SK-N-SH (cell line): ENCODE results near the gene ZSCAN2. TPM values are rescaled to one million over a fixed set of nuclear protein-coding genes. Genes with fewer than 3 reads are reported as not detected.

Experiments used
- CTCF ChIA-PET: fragments of 300-600, 350-600 bp; formaldehyde crosslinking; extraction: SDS; loops from one replicate; lab custom pipeline; 2021; lab: Yijun Ruan, JAX
- POLR2A ChIA-PET: fragments of 350-600 bp; sonication (Branson Sonifier 250); formaldehyde crosslinking; extraction: SDS; loops from one replicate; lab custom pipeline; 2020; ENCODE audit warnings: antibody characterized with exemption, inconsistent platforms; lab: Yijun Ruan, JAX
- DNase-seq: peaks from one replicate; pipeline ENCODE4 v3.0.0; 2012
- H2AFZ ChIP-seq: fragments of 200-600 bp; sonication (generic); 2 replicates; pipeline ENCODE4 v1.8.1; 2016; ENCODE audit warnings: antibody characterized with exemption, mild to moderate bottlenecking, low read depth
- H3F3A ChIP-seq: fragments of 200-600 bp; sonication (generic); replicated peaks from 2 replicates; pipeline ENCODE3; 2016; ENCODE audit warnings: antibody characterized with exemption, mild to moderate bottlenecking; ENCODE audit not compliant: insufficient read depth
- H3K27ac ChIP-seq, 2 experiments: fragments of 200-500 bp in 1 of 2; fragments of 200-600 bp in 1 of 2; sonication (Bioruptor generic) in 1 of 2; sonication (generic), shearing (Covaris generic) in 1 of 2; 2 replicates each; pipeline versions ENCODE4 v1.5.1 to v1.6.1; 2014 to 2016; ENCODE audit warnings: low read depth in 2 of 2, inconsistent platforms in 1 of 2, low read length in 1 of 2, mild to moderate bottlenecking in 1 of 2, mixed read lengths in 1 of 2
- H3K27me3 ChIP-seq: fragments of 200-600 bp; sonication (generic), shearing (Covaris generic); 2 replicates; pipeline ENCODE4 v1.6.1; 2016; ENCODE audit warnings: mixed run types; ENCODE audit not compliant: insufficient read depth
- H3K36me3 ChIP-seq, 2 experiments: fragments of 200-500 bp in 1 of 2; fragments of 200-600 bp in 1 of 2; sonication (Bioruptor generic) in 1 of 2; sonication (generic) in 1 of 2; replicated peaks in 1 of 2; 2 replicates each; pipeline versions ENCODE3 to v1.5.1; 2014 to 2016; ENCODE audit warnings: low read length in 1 of 2, mild to moderate bottlenecking in 1 of 2; ENCODE audit not compliant: insufficient read depth in 2 of 2, control insufficient read depth in 1 of 2
- H3K4me1 ChIP-seq, 2 experiments: fragments of 200-500 bp in 1 of 2; fragments of 200-600 bp in 1 of 2; sonication (Bioruptor generic) in 1 of 2; sonication (generic), shearing (Covaris generic) in 1 of 2; 2 replicates each; pipeline versions ENCODE4 v1.5.1 to v1.6.1; 2014 to 2016; ENCODE audit warnings: low read depth in 1 of 2, low read length in 1 of 2, mixed run types in 1 of 2; ENCODE audit not compliant: insufficient read depth in 2 of 2, control insufficient read depth in 1 of 2
- H3K4me2 ChIP-seq: fragments of 200-600 bp; sonication (generic), shearing (Covaris generic); 2 replicates; pipeline ENCODE4 v1.6.1; 2017; ENCODE audit warnings: mixed run types
- H3K4me3 ChIP-seq, 2 experiments: fragments of 200-500 bp in 1 of 2; fragments of 200-600 bp in 1 of 2; sonication (Bioruptor generic) in 1 of 2; sonication (generic), shearing (Covaris generic) in 1 of 2; 2 replicates each; pipeline versions ENCODE4 v1.5.1 to v1.8.1; 2014 to 2016; ENCODE audit warnings: low read depth in 2 of 2, inconsistent platforms in 1 of 2, low read length in 1 of 2, mild to moderate bottlenecking in 1 of 2, mixed read lengths in 1 of 2, moderate library complexity in 1 of 2
- H3K79me2 ChIP-seq: fragments of 200-600 bp; sonication (generic); 2 replicates; pipeline ENCODE4 v1.8.1; 2017; ENCODE audit warnings: mild to moderate bottlenecking; ENCODE audit not compliant: insufficient read depth
- H3K9ac ChIP-seq: fragments of 200-600 bp; sonication (generic); 2 replicates; pipeline ENCODE4 v1.6.1; 2017; ENCODE audit warnings: mixed run types
- H3K9me2 ChIP-seq: fragments of 200-600 bp; sonication (generic); 2 replicates; pipeline ENCODE4 v1.6.1; 2017; ENCODE audit warnings: mixed run types
- H3K9me3 ChIP-seq: fragments of 200-600 bp; sonication (generic); 2 replicates; pipeline ENCODE4 v1.6.1; 2017; ENCODE audit warnings: mixed run types, mild to moderate bottlenecking, moderate library complexity
- H4K20me1 ChIP-seq: fragments of 200-600 bp; sonication (generic); 2 replicates; pipeline ENCODE4 v1.6.1; 2017; ENCODE audit warnings: mild to moderate bottlenecking, mixed run types; ENCODE audit not compliant: insufficient read depth
- FOXJ3 ChIP-seq: sonication (generic); formaldehyde crosslinking; IDR thresholded peaks from 2 replicates; pipeline ENCODE4 v1.5.1; 2020; ENCODE audit warnings: mild to moderate bottlenecking, missing genetic modification reagents
- GATA2 ChIP-seq: sonication (generic); formaldehyde crosslinking; IDR thresholded peaks from 2 replicates; pipeline ENCODE4 v1.5.0; 2020; ENCODE audit warnings: mild to moderate bottlenecking, missing genetic modification reagents
- IRF3 ChIP-seq: fragments of 150-350 bp; IDR thresholded peaks from 2 replicates; pipeline ENCODE4 v1.6.1; 2016; ENCODE audit warnings: mild to moderate bottlenecking, low read depth, low read length
- MAX ChIP-seq: IDR thresholded peaks from 2 replicates; pipeline ENCODE4 v1.4.0; 2012; ENCODE audit warnings: low read depth
- MEF2A ChIP-seq: IDR thresholded peaks from 2 replicates; pipeline ENCODE4 v1.4.0; 2012; ENCODE audit warnings: low read depth, borderline replicate concordance
- NRF1 ChIP-seq: IDR thresholded peaks from 2 replicates; pipeline ENCODE4 v1.6.1; 2012; ENCODE audit warnings: low read depth, mild to moderate bottlenecking, low read length
- PBX3 ChIP-seq: IDR thresholded peaks from 2 replicates; pipeline ENCODE4; 2012
- RAD21 ChIP-seq: IDR thresholded peaks from 2 replicates; pipeline ENCODE4 v1.6.1; 2012; ENCODE audit warnings: mild to moderate bottlenecking, low read length
- SIN3A ChIP-seq: IDR thresholded peaks from 2 replicates; pipeline ENCODE4 v1.6.1; 2012; ENCODE audit warnings: low read depth, mild to moderate bottlenecking, low read length, moderate library complexity, borderline replicate concordance
- TAF1 ChIP-seq: IDR thresholded peaks from 2 replicates; pipeline ENCODE4 v1.6.1; 2012; ENCODE audit warnings: low read depth, mild to moderate bottlenecking, low read length, moderate library complexity, borderline replicate concordance
- YY1 ChIP-seq: IDR thresholded peaks from 2 replicates; pipeline ENCODE4 v1.4.0; 2012; ENCODE audit warnings: low read depth, mild to moderate bottlenecking
- WGBS: methylation state at CpG from one replicate; pipeline ENCODE4 v1.1.6; 2017; ENCODE audit warnings: low lambda C conversion rate; 5-methylcytosine and 5-hydroxymethylcytosine counted together
- polyA plus RNA-seq, 3 experiments: library from polyadenylated mRNA; depleted of rRNA; stranded (reverse); fragments of >200 nt; gene quantifications; 2 replicates each; pipeline ENCODE4 v1.2.3, GENCODE V29; 2012
- TF ChIP-seq, protein P1 (sequence below): fragments of 200-600 bp; sonication (generic); IDR thresholded peaks from 2 replicates; pipeline ENCODE4 v1.6.1; 2017; ENCODE audit warnings: antibody characterized with exemption, mild to moderate bottlenecking, moderate library complexity
- TF ChIP-seq, protein P2 (sequence below): IDR thresholded peaks from 2 replicates; pipeline ENCODE4 v1.6.1; 2012; ENCODE audit warnings: mild to moderate bottlenecking, low read depth, low read length, moderate library complexity

ZSCAN2 gene
- polyA plus RNA-seq, 1 of the 3 experiments (the other 2 are of a cell fraction): 22.0 TPM

- TF ChIP-seq PBX3: no peak
Measured at GRCh38 chr15:84588053-84588874, 12.5 kb upstream of the ZSCAN2 start (continued).

GRCh38 chr15:84590406-84590805 is 10.4 kb upstream of the ZSCAN2 start:
- no peak overlapping the region for H3K9ac ChIP-seq
- no peak overlapping the region for H3K4me3 ChIP-seq
- H3K9me2 ChIP-seq: no peaks in the 10 kb centered on the region
- DNase-seq: no peak
- no peaks in the 10 kb centered on the region for H3K27me3 ChIP-seq
- H3K27ac ChIP-seq: no peak overlapping the region
- TF ChIP-seq TAF1 (no peak), GATA2 (CRISPR knock-in tag) (no peak), NRF1 (no peak), YY1 (no peak)
- TF ChIP-seq, protein P1, sequence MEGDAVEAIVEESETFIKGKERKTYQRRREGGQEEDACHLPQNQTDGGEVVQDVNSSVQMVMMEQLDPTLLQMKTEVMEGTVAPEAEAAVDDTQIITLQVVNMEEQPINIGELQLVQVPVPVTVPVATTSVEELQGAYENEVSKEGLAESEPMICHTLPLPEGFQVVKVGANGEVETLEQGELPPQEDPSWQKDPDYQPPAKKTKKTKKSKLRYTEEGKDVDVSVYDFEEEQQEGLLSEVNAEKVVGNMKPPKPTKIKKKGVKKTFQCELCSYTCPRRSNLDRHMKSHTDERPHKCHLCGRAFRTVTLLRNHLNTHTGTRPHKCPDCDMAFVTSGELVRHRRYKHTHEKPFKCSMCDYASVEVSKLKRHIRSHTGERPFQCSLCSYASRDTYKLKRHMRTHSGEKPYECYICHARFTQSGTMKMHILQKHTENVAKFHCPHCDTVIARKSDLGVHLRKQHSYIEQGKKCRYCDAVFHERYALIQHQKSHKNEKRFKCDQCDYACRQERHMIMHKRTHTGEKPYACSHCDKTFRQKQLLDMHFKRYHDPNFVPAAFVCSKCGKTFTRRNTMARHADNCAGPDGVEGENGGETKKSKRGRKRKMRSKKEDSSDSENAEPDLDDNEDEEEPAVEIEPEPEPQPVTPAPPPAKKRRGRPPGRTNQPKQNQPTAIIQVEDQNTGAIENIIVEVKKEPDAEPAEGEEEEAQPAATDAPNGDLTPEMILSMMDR: no peak
- TF ChIP-seq, all 33 proteins: peak for 0
- 63% methylated on average over 2 of the region's 2 CpGs for WGBS
- ChIA-PET POLR2A (no interaction called here), CTCF (interaction anchor here (2.1 to 4.8 kb wide), 2 partner anchors 9 to 454 kb away, joined by 5 to 51 read pairs; partner anchors contain the start of gene ZSCAN2)
- Histone ChIP-seq H3K79me2 (no peaks in the 10 kb centered on the region), H3K4me1 (peaks cover 0 to 4% of the 10 kb centered on the region in 2 experiments; a peak in 1 of 4 replicates), H3K4me2 (no peak overlapping the region), H3F3A (no peaks in the 10 kb centered on the region), H2AFZ (no peak overlapping the region), H3K36me3 (no peaks in the 10 kb centered on the region), H4K20me1 (no peaks in the 10 kb centered on the region), H3K9me3 (no peaks in the 10 kb centered on the region)

GRCh38 chr15:84591815-84592214 is 9.0 kb upstream of the ZSCAN2 start:
- Histone ChIP-seq H3K9ac (no peak overlapping the region), H3K4me3 (no peak overlapping the region), H2AFZ (no peak overlapping the region), H3K27me3 (no peaks in the 10 kb centered on the region), H3K36me3 (no peaks in the 10 kb centered on the region), H3K79me2 (no peaks in the 10 kb centered on the region), H3K4me1 (peaks cover 0 to 4% of the 10 kb centered on the region in 2 experiments; a peak in 1 of 4 replicates), H3K9me3 (no peaks in the 10 kb centered on the region), H3K4me2 (no peak overlapping the region), H4K20me1 (no peaks in the 10 kb centered on the region), H3F3A (no peaks in the 10 kb centered on the region), H3K27ac (no peak overlapping the region), H3K9me2 (no peaks in the 10 kb centered on the region)
- ChIA-PET CTCF (interaction anchor here (4.8 kb wide), 1 partner anchor 8 kb away, joined by 51 read pairs; the partner anchor contains the start of gene ZSCAN2), POLR2A (no interaction called here)
- WGBS: 92% methylated on average over 1 of the region's 1 CpG
- DNase-seq: no peak
- no peak for TF ChIP-seq NRF1
- no peak for TF ChIP-seq GATA2 (CRISPR knock-in tag)
- TF ChIP-seq, protein P2, sequence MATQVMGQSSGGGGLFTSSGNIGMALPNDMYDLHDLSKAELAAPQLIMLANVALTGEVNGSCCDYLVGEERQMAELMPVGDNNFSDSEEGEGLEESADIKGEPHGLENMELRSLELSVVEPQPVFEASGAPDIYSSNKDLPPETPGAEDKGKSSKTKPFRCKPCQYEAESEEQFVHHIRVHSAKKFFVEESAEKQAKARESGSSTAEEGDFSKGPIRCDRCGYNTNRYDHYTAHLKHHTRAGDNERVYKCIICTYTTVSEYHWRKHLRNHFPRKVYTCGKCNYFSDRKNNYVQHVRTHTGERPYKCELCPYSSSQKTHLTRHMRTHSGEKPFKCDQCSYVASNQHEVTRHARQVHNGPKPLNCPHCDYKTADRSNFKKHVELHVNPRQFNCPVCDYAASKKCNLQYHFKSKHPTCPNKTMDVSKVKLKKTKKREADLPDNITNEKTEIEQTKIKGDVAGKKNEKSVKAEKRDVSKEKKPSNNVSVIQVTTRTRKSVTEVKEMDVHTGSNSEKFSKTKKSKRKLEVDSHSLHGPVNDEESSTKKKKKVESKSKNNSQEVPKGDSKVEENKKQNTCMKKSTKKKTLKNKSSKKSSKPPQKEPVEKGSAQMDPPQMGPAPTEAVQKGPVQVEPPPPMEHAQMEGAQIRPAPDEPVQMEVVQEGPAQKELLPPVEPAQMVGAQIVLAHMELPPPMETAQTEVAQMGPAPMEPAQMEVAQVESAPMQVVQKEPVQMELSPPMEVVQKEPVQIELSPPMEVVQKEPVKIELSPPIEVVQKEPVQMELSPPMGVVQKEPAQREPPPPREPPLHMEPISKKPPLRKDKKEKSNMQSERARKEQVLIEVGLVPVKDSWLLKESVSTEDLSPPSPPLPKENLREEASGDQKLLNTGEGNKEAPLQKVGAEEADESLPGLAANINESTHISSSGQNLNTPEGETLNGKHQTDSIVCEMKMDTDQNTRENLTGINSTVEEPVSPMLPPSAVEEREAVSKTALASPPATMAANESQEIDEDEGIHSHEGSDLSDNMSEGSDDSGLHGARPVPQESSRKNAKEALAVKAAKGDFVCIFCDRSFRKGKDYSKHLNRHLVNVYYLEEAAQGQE: no peak
- TF ChIP-seq FOXJ3 (CRISPR knock-in tag): no peak
- TF ChIP-seq MAX: no peak
- TF ChIP-seq IRF3: no peak
- no peak for TF ChIP-seq RAD21
- TF ChIP-seq TAF1: no peak
- TF ChIP-seq PBX3: no peak
- TF ChIP-seq SIN3A: no peak
- no peak for TF ChIP-seq MEF2A
